Right cardiac atrium (tissue), 5 donors: ENCODE results near the gene BCL10. TPM values are rescaled to one million over a fixed set of nuclear protein-coding genes. Genes with fewer than 3 reads are reported as not detected.

Source experiments
- ATAC-seq, 2 donors: fragments of 200-7000 bp; cut with Tn5 transposase; one replicate each; pipeline versions ENCODE4 v1.8.0 to v1.9.1; 2020; ENCODE audit warnings: moderate library complexity in 2 of 2, mild to moderate bottlenecking in 1 of 2
- DNase-seq, 3 donors: peaks; one replicate each; pipeline ENCODE4 v3.0.0-alpha.2; 2020
- H3K27ac ChIP-seq: one replicate; pipeline ENCODE4 v1.5.1; 2013; ENCODE audit warnings: mild to moderate bottlenecking, low read length, control low read depth, moderate library complexity
- H3K27me3 ChIP-seq: one replicate; pipeline ENCODE4 v1.6.1; 2013; ENCODE audit not compliant: control insufficient read depth, insufficient read depth
- H3K4me1 ChIP-seq: one replicate; pipeline ENCODE4 v1.6.1; 2013; ENCODE audit warnings: low read length; ENCODE audit not compliant: control insufficient read depth, insufficient read depth
- H3K4me3 ChIP-seq: one replicate; pipeline ENCODE4 v1.5.1; 2013; ENCODE audit warnings: low read length, control low read depth
- H3K9me3 ChIP-seq: one replicate; pipeline ENCODE4 v1.6.1; 2013; ENCODE audit warnings: low read length; ENCODE audit not compliant: control insufficient read depth
- WGBS: extraction: QIAGEN DNeasy Blood & Tissue Kit; methylation state at CpG from one replicate; pipeline ENCODE4 v1.1.7; 2013; 5-methylcytosine and 5-hydroxymethylcytosine counted together
- intact Hi-C, 4 donors: fragments of 100-400 bp; cut with DNase I; formaldehyde crosslinking; loops; one replicate each; pipeline versions ENCODE4 v1.11.0 to v1.14.0; 2022 to 2023
- polyA plus RNA-seq: library from polyadenylated mRNA; stranded (reverse); fragments of 200-250 nt; gene quantifications from one replicate; pipeline ENCODE4 v1.2.3, GENCODE V29; 2013
- total RNA-seq, 4 donors: library from RNA; stranded (reverse); fragmentation: NEBNext Ultra II Directional; extraction: Animal tissue kit (Norgen Biotek cat#: 25700); gene quantifications; one replicate each; pipeline ENCODE4 v1.2.1, GENCODE V29; 2021
- donor health status: healthy with polysubstance abuse.
- donor health status: DM: no; HTN: yes; CAD: no.
- donor health status: DM: no; HTN: no; CAD: no.
- donor health status: DM: no; HTN: yes; CAD: no; lungs with severe emphysema.
- donor health status: DM: yes; HTN: yes; CAD: no.

BCL10 gene
- total and polyA plus RNA-seq, 5 donors: 5.7 to 11.7 (median 10.4) TPM

GRCh38 chr1:85240174-85240601 is 36.2 kb downstream of the BCL10 start:
- WGBS: 21% methylated on average over 1 of the region's 1 CpG
- H3K9me3 ChIP-seq: no peaks in the 10 kb centered on the region
- intact Hi-C loops: no loop called here
- no peak overlapping the region for H3K4me3 ChIP-seq
- no peaks in the 10 kb centered on the region for H3K4me1 ChIP-seq
- no peaks in the 10 kb centered on the region for H3K27me3 ChIP-seq
- ATAC-seq (peak in 1 of 2 donors; percentile 51), DNase-seq (no peak)
- H3K27ac ChIP-seq: no peak overlapping the region

GRCh38 chr1:85237613-85238012 is 38.8 kb downstream of the BCL10 start:
- ATAC-seq (no peak), DNase-seq (no peak)
- 74% methylated on average over 1 of the region's 1 CpG for WGBS
- Histone ChIP-seq H3K9me3 (no peaks in the 10 kb centered on the region), H3K27me3 (no peaks in the 10 kb centered on the region), H3K27ac (no peak overlapping the region), H3K4me1 (no peaks in the 10 kb centered on the region), H3K4me3 (no peak overlapping the region)
- intact Hi-C loops: no loop called here

- H3K27me3 ChIP-seq: no peaks in the 10 kb centered on the region
- no peak overlapping the region for H3K4me3 ChIP-seq
- 80% methylated on average over 8 of the region's 8 CpGs for WGBS
- H3K27ac ChIP-seq: no peak overlapping the region
- H3K4me1 ChIP-seq: no peaks in the 10 kb centered on the region
- no peak for DNase-seq
- peak in 1 of 2 donors; percentile 14 for ATAC-seq
- intact Hi-C loops: no loop called here
- no peaks in the 10 kb centered on the region for H3K9me3 ChIP-seq
Measured at GRCh38 chr1:85230305-85230977, 46.0 kb downstream of the BCL10 start.

GRCh38 chr1:85229574-85230097 is 46.8 kb downstream of the BCL10 start:
- Histone ChIP-seq H3K9me3 (no peaks in the 10 kb centered on the region), H3K27ac (peak overlapping the region; percentile 89), H3K4me3 (no peak overlapping the region), H3K4me1 (peaks cover 2% of the 10 kb centered on the region), H3K27me3 (no peaks in the 10 kb centered on the region)
- DNase-seq (no peak), ATAC-seq (peak in 1 of 2 donors; percentile 40)
- intact Hi-C loops: no loop called here
- WGBS: 63% methylated on average over 6 of the region's 6 CpGs

- 47% methylated on average over 1 of the region's 1 CpG for WGBS
- ATAC-seq: peak; percentile 71 to 78
Measured at GRCh38 chr1:85228972-85229371, 47.5 kb downstream of the BCL10 start.

GRCh38 chr1:85225624-85226380 is 50.6 kb downstream of the BCL10 start:
- ATAC-seq (no peak), DNase-seq (no peak)
- H3K4me1 ChIP-seq: peaks cover 2% of the 10 kb centered on the region
- H3K9me3 ChIP-seq: no peaks in the 10 kb centered on the region
- no peak overlapping the region for H3K4me3 ChIP-seq
- peak overlapping the region; percentile 50 for H3K27ac ChIP-seq
- H3K27me3 ChIP-seq: no peaks in the 10 kb centered on the region
- 39% methylated on average over 5 of the region's 5 CpGs for WGBS
- intact Hi-C loops: no loop called here

More at GRCh38 chr1:85228972-85229371, 47.5 kb downstream of the BCL10 start:
- Histone ChIP-seq H3K4me3 (no peak overlapping the region), H3K4me1 (peaks cover 2% of the 10 kb centered on the region), H3K9me3 (no peaks in the 10 kb centered on the region), H3K27me3 (no peaks in the 10 kb centered on the region), H3K27ac (no peak overlapping the region)
- intact Hi-C loops: no loop called here
- DNase-seq: no peak

GRCh38 chr1:85224734-85225623 is 51.5 kb downstream of the BCL10 start:
- ATAC-seq: peak; percentile 68 to 72
- peak overlapping the region; percentile 86 for H3K27ac ChIP-seq

GRCh38 chr1:85224295-85224694 is 52.1 kb downstream of the BCL10 start:
- DNase-seq (no peak), ATAC-seq (no peak)
- no peak overlapping the region for H3K27ac ChIP-seq
- no peaks in the 10 kb centered on the region for H3K27me3 ChIP-seq
- H3K9me3 ChIP-seq: no peaks in the 10 kb centered on the region
- H3K4me1 ChIP-seq: peaks cover 2% of the 10 kb centered on the region
- intact Hi-C loops: no loop called here
- H3K4me3 ChIP-seq: no peak overlapping the region

More at GRCh38 chr1:85224734-85225623, 51.5 kb downstream of the BCL10 start:
- intact Hi-C loops: no loop called here
- Histone ChIP-seq H3K9me3 (no peaks in the 10 kb centered on the region), H3K4me1 (peaks cover 2% of the 10 kb centered on the region), H3K4me3 (no peak overlapping the region), H3K27me3 (no peaks in the 10 kb centered on the region)
- DNase-seq: no peak
- WGBS: 44% methylated on average over 3 of the region's 3 CpGs

GRCh38 chr1:85223334-85223733 is 53.1 kb downstream of the BCL10 start:
- Histone ChIP-seq H3K27ac (no peak overlapping the region), H3K4me3 (no peak overlapping the region), H3K9me3 (no peaks in the 10 kb centered on the region), H3K4me1 (peaks cover 2% of the 10 kb centered on the region), H3K27me3 (no peaks in the 10 kb centered on the region)
- no peak for DNase-seq
- intact Hi-C loops: no loop called here
- 66% methylated on average over 5 of the region's 5 CpGs for WGBS
- ATAC-seq: no peak

GRCh38 chr1:85220756-85221201 is 55.7 kb downstream of the BCL10 start:
- Histone ChIP-seq H3K27ac (no peak overlapping the region), H3K27me3 (no peaks in the 10 kb centered on the region), H3K4me1 (peaks cover 2% of the 10 kb centered on the region), H3K4me3 (no peak overlapping the region), H3K9me3 (no peaks in the 10 kb centered on the region)
- ATAC-seq: no peak
- intact Hi-C loops: no loop called here
- DNase-seq: no peak
- 18% methylated on average over 7 of the region's 7 CpGs for WGBS
